ENCODE data around the gene CDKAL1.

The CDKAL1 gene

GRCh38 chr6:21109391-21110178 is 575.3 kb downstream of the CDKAL1 start:
- no peak for DNase-seq (ENCODE audit: low read depth)

DNA sequence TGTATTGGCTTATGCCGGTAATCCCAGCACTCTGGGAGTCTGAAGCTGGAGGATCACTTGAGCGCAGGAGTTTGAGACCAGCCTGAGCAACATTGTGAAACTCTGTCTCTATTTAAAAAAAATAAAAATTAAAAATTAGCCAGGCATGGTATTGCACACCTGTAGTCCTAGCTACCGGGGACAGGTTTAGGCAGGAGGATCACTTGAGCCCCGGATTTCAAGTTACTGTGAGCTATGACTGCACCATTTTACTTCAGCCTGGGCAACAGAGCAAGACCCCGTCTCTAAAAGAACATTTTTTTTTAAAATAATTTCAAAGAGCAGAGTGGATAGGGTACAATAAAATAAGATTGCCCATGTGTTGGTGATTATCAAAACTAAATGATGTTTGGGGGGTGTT is 576.4 kb downstream of the CDKAL1 start:
- DNase-seq (ENCODE audit: low read depth): no peak

DNA sequence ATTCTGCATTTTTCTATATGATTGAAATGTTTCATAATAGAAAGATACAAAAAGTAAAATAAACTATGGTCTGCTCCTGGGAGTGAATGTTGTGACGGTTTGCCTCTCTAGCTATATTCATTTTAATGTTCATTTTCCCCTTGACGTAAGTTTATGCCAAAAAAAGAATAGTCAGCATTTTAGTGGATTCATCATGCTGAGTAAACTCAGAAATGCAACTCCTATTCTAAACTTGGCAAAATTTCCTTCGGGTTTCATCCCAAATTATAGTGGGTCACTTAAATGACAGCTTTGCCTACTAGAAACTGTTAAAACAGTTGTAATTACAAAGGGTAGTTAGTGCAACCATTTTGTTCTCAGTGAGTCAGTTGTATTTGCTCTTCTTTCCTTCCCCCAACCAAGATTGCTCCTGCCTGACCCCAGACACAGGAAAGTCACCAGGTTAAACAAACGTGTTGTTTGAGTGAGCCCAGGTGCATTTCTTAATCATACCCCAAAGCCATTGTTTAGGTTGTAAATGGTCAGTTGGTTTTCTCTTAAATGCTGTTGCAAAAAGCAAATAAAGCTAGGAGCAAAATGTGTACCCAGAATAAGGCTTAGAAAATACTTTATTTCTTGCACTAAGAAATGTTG is 577.0 kb downstream of the CDKAL1 start:
- DNase-seq (ENCODE audit: low read depth): no peak

DNA sequence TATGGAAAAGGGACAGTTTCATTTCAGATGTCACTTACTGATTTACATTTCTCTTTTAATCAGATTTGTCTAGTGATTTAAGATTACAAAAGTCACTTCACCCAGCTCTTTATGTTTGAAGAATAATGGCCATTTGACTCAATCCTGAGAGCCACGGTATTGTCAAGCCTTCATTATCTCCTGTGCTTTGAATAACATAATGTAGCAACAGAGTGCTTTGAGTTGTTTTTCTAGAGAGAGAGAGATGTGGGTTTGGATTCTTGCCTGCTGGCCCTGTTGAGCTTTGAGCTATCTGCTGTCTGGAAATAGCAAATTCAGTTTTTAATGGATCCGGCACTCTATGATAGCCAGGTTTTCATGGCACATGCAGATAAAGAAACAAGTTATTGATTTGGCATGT is 580.9 kb downstream of the CDKAL1 start:
- DNase-seq (ENCODE audit: low read depth): no peak

- DNase-seq (ENCODE audit: low read depth): no peak
These were observed 582.5 kb downstream of the CDKAL1 start for GRCh38 chr6:21116736-21117135.

GRCh38 chr6:21118216-21118780 is 584.0 kb downstream of the CDKAL1 start:
- no peak for DNase-seq (ENCODE audit: low read depth)

DNA sequence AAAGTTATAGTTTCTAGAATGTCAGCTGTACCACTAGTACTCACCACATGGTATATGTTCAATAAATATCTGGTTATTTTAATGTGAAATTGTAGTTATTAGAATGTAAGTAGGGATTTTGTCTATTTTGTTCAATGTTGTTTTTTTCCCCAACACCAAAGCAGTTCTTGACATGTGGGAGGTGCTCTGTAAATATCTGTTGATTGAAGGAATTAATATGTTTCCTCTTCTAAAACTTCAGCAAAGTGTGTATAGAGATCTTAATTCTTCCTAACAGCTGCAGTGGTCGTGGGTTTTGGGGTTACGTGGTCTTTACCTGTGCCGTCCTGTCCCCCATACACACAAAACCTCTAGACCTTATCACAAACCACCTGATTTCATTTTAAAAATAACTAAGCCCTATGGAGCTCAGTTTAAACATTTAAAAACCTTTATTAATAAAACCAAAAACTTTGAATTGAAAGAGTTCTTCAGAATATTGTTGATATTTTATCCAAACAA is 587.4 kb downstream of the CDKAL1 start:
- DNase-seq (ENCODE audit: low read depth): no peak

GRCh38 chr6:21123507-21124436 is 589.5 kb downstream of the CDKAL1 start:
- DNase-seq (ENCODE audit: low read depth): no peak

GRCh38 chr6:21128601-21129000 is 594.3 kb downstream of the CDKAL1 start:
- no peak for DNase-seq (ENCODE audit: low read depth)

GRCh38 chr6:21131406-21131805 is 597.1 kb downstream of the CDKAL1 start:
- DNase-seq (ENCODE audit: low read depth): no peak

GRCh38 chr6:21132446-21132845 is 598.2 kb downstream of the CDKAL1 start:
- no peak for DNase-seq (ENCODE audit: low read depth)

DNA sequence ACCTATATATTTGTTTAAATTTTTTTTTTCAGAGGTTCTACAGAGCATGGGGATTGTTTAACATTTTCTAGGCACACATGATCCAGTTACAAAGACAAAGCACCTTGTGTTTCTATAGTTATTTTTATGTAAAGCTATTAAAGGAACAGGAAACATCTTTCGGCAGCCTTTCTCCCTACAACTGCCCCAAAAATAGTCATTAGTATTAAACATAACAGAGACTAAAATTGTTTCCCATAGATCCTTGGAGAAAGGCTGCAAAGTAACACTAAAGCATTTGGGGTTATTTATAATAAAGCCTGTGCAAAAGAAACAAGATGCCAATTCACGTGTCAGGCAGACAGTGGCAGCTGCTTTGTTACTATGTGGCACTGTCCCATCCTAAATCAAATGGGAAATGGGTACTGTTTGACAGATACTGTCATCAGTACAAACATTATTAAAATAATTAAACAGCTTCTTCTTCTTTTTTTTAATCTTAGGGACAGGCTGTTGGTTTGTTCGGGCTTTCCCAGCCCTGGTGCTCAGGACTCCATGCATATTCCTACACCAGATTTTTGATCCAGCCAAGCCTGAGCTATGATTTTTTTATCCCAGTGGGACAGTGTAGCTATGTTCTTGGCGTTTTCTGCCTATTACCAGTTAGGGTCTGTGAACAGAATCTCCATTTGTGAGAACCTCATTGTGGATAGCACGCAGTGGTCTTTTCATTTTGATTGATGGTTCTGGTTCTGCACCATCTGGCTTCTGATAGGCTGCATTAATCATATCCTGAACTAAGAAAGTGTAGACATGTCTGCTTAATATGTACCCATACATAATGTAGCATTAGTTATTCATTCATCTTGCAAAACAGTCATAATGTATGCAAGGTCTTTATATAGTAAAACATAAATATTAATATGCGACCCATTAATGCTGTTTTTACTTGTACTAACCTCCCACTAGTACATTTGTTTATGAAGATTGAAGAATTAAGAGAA is 598.9 kb downstream of the CDKAL1 start:
- DNase-seq (ENCODE audit: low read depth): no peak

GRCh38 chr6:21133901-21134300 is 599.6 kb downstream of the CDKAL1 start:
- no peak for DNase-seq (ENCODE audit: low read depth)

DNA sequence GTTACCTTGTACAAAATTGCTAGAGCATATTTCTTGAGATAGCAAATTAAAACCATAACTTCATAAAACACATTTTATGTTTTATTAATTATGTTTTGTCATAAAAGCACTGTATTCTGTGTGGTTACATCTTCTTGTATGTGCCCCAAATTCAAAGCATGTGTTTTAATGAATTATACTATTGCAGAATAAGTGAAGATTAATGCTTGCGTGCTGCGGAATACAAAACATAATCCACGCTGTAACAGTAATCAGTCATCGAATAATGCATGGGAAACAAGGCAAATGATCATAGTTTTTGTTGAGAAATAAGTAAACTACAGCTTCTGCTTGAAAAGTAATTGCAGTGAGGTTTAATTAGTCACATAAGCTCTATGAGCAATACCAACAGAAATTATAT is 600.1 kb downstream of the CDKAL1 start:
- DNase-seq (ENCODE audit: low read depth): no peak

- DNase-seq (ENCODE audit: low read depth): no peak
These were observed 601.3 kb downstream of the CDKAL1 start for GRCh38 chr6:21135484-21136013.

DNA sequence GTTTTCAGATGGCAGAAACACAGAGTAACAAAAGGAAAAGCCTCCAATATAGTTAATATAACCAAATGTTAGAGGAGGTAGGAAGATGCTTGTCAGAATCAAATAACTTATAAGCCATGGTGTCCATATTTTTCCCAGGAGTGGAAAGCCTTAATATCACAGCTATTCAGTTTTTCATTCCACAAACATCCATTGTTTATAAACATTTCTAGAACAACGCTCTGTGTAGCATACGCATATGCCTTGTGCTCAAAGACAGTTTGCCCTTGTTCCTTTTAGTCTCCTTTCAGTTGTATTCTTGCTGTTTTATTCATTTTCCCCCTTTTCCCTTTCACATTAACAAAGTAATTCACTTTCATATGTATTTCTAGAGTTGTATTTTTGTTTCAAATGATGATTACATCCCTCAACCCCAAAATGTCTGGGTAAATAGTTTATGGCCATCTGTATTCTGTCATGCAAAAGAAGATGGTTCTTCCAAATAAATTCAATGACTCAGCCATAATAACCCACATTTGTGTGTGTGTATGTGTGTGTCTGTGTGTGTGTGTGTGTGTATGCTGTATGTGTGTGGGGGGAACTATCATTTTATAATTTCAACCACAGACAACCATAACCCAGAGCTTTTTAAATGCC is 603.6 kb downstream of the CDKAL1 start:
- no peak for DNase-seq (ENCODE audit: low read depth)

- DNase-seq (ENCODE audit: low read depth): no peak
These were observed 604.2 kb downstream of the CDKAL1 start for GRCh38 chr6:21138336-21139069.

DNA sequence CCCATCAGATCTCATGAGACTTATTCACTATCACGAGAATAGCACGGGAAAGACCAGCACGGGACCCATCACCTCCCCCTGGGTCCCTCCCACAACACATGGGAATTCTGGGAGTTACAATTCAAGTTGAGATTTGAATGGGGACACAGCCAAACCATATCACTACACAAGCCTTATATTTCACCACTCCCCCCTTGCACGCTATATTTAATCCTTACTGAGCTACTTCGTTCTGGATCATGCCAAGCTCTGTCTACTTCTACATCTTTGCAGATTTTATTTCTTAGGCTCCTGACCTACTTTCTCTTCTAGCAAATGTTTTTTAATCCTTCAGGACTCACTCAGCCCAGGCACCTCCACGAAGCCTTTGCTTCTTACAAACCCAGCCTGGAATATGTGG is 606.7 kb downstream of the CDKAL1 start:
- DNase-seq (ENCODE audit: low read depth): no peak

DNA sequence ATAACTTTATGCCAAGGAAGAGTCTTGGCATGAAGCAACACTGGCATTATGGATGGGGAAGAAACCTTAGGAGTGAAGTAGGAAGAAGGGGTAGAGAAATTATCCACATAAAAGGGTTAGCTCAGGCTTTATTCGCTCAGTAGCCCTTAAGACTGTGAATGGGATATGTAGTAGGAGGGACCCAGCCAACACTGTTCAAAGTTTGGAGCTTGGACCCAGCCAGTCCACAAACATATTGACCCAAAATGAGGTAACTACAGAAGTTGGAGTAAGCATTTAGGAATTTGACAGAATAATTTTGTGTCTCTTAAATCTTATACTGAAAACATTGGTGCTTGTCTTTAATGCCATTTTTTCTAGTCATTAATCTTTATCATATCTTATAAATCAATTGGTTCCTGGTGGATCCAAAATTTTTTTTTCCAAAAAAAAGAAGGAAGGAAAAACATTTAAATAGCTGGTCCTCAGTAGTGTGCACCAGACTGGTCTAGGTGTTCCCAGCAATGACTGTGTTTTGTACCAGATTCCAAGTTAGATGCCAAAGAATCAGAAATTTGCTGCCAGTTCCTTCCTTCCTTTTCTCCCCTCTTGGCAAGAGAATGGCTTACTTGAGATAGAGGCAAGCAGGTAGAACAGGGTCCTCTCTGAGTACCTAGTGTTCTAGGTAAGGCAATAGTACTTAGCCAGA is 607.5 kb downstream of the CDKAL1 start:
- DNase-seq (ENCODE audit: low read depth): no peak

Measured in stimulated activated CD8-positive, alpha-beta memory T cell treated with anti-CD3 and anti-CD28 coated beads, Interleukin-4, amount 100 ng/mL, for 24 hours (primary cell).